GM18499 (cell line): Measurements from ENCODE around the gene ATF6B.

ENCODE experiments used
- ATAC-seq: cut with Tn5 transposase; IDR thresholded peaks from one replicate; pipeline ENCODE4 v1.9.1; 2021; ENCODE audit warnings: moderate number of reproducible peaks; ENCODE audit not compliant: insufficient read depth, unreplicated experiment

Gene ATF6B

DNA sequence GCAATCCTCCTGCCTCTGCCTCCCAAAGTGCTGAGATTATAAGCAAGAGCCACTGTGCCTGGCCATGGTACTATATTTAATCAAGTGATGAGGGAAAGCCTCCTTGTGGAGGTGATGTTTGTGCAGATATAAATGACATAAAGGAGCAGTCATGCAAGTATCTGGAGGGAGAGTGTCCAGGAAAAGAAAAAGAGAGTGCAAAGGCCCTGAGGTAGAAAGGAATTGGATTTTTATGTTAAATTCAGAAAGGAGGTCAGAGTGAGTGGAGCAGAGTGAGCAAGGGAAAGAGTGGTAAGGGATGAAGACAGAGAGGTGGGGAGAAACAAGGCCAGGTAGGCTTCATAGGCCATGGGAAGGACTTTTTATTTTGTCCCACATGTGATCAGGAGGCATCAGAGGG is 9.4 kb upstream of the ATF6B start:
- ATAC-seq, result no peak

GRCh38 chr6:32133786-32134185 is 5.7 kb upstream of the ATF6B start:
- ATAC-seq, result no peak

DNA sequence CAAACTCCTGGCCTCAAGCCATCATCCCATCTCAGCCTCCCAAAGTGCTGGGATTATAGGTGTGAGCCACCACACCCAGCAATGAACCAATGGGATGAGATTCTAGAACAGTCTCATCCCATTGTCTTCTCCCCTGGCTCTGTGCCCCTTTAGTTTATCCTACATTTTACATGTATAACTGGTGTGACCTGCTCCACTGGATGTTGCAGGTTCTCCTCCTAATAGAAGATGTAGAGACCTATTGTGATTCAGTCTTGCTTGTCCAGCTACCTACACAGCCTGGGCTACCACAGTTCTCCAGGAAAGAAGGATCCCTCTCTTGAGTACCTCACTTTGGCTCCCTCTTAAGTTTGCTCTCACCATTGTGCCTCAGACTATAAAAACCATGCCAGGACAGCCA is 4.1 kb upstream of the ATF6B start:
- ATAC-seq, result no peak

DNA sequence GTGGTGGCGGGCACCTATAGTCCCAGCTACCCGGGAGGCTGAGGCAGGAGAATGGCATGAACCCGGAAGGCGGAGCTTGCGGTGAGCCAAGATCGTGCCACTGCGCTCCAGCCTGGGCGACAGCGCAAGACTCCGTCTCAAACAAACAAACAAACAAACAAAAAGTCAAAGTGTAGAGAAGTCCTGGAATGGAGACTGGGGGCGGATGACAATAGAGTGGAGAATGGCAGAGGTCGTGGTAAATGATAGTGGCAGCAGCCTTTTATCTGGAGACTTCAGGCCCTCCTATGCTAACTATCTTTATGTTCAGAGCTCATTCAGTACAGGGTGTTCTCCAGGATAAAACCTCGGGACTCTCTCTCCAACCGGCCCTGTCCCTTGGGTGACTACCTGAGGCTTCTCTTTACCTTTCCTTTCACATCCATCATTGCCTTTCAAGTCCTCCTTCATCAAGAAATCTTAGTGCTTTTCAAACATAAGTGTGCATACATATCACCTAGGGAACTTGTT is 3.4 kb upstream of the ATF6B start:
- ATAC-seq, result no peak

DNA sequence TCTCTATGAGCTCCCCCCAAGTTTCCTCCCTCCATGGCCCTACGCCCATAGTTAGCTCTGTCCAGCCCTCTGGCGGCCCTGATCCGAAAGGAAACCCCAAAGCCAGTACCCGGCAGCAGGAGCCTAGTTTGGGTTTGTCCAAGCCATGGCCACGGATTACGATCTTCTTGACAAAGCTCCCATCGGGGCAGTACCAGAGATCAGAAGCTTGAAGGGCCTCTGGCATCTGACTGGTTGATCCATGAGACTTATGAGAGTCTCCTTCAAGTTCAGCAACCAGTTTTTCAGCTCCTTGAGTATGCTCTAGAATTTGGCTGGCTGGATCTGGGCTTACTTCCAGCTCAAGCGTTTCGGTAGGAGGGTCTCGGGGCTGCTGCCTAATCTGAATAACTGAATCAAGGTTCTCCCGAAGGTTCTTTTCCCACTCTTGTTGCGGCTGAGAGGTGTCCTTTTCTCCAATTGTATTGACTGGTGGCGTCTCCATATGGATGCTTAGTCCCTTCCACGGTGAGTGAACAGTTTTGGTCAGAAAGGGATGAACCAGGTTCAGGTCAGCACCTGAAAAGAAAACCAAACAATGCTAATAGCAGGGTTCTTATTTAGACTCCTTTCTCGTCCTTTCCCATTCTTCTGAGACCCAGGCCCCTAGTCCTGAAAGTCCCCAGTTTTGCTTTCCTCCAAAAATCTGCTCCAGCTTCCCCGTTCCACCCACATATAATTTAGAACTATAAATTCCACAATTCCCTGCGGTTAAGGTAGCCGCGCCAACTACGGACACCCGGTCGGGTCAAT is 1.4 kb upstream of the ATF6B start:
- no peak for ATAC-seq

DNA sequence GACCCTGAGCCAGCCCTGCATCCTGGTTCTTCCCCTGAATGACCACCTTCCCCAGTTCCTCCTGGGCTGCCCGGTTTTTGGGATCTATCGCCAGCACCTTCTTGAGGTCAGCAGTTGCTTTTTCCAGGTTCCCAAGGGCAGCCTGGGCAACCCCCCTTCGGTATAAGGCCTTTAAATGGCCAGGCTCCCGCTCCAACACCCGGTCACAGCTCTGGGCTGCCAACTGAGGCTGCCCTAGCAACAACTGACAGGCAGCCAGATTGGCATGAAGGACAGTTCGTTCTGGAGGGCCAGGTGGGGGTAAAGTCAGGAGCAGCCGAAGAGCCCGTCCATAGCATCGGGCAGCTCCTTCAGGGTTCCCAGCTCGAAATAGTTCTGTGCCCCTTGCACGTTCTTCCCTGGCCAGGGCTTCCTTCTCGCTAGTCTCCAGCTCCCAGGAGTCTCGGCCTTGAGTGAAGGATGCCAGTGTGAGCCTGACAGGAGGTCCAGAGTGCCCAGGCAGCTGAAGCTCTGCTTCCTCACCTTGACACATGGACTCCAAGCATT is 778 bp upstream of the ATF6B start:
- ATAC-seq, result no peak

- ATAC-seq, result no peak
These were observed 683 bp downstream of the ATF6B start for GRCh38 chr6:32127409-32127716.

DNA sequence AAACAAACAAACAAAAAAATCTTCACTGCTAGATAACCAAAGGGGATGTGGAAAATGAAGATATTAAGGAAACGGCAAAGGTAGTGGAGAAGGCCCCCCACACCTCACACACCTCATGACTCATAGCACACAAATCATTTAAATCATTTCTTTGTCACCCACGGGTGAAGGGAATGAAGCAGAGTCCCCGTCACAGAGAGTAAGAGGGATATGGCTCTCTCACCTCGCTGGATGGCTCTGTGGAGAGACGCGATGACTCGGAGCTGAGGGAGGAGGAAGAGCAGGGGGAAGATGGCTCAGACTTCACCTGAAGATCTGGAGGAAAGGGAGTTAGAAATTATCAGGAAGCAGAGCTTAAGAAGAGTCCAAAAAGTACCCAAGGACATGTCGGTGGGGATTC is 1.2 kb downstream of the ATF6B start:
- no peak for ATAC-seq

- no peak for ATAC-seq
These were observed 4.4 kb downstream of the ATF6B start for GRCh38 chr6:32123681-32124080.

DNA sequence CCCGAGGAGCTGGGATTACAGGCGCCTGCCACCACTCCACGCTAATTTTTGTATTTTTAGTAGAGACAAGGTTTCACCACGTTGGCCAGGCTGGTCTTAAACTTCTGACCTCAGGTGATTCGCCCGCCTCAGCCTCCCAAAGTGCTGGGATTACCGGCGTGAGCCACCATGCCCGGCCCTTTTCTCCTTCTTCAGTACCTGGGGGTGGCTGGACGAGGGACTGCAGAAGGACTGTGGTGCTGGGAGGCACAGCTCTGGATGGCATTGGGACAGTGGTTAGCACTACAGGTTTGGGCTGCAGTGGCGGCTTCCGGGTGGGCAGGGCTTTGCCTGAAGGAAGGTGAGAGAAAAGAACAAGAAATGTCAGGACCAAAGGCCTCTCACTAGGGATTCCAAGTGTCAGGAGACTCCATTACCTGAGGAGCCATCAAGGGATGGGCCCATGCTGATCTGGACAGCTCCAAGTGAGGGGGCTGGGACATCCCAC is 7.4 kb downstream of the ATF6B start:
- ATAC-seq, result no peak

DNA sequence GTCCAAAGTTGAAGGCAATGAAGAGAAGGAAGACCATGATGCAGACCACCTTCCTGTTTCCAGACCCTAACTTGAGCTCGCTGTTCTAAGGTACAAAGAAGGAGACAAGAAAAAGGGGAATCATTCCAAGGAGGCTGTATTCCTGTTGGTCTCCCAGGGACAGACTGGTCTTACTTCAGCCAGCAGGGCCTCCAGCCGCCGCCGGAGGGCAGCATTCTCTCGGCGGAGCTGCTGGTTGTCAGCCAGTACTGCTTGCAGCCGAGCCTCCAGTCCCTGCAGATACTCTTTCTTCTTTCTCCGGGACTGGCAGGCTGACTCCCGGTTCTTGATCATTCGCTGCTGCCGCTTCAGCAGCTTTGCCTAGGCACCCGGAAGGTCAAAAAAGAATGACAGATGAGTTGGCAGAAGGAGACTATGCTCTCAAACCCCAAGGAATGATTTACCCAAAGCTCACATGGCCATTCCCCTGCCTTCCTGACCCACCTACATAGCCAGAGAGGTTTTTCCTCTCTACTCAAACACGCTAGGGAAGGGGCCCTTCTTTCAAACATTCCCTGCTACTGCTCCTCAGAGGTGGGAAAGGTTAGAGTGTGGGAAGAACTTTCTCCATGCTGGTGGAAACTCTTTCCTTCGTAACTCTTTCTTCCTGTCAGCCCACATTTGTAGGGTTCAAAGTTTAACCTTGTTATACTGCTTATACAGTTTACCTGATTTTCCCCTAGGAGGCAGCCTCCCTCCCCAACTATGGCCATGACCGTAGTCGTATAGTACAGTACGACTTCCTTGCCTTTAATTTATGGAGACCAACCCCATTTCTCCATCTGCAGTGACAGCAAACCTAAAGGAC is 9.0 kb downstream of the ATF6B start:
- ATAC-seq, result no peak

DNA sequence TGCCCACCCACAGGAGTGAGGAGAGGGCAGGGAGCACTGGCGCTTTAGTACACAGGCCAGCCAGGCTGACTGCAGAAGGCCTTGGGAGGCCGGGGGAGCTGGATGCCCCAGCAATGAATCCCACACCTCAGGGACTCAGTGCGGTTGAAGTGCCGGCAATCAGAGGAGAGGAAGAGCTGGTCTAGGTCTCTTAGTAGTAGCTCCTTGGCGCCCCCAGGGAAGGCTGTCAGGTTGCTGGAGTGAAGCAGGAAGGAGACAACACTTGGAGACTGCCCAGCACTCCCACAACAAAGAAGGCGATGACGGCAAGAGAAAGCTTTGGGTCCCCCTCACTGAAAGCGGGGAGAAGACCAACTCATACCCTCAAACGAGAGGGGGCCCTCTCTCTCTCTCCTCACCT is 10.6 kb downstream of the ATF6B start:
- ATAC-seq, result no peak

- no peak for ATAC-seq
These were observed 11.4 kb downstream of the ATF6B start for GRCh38 chr6:32116674-32117073.

DNA sequence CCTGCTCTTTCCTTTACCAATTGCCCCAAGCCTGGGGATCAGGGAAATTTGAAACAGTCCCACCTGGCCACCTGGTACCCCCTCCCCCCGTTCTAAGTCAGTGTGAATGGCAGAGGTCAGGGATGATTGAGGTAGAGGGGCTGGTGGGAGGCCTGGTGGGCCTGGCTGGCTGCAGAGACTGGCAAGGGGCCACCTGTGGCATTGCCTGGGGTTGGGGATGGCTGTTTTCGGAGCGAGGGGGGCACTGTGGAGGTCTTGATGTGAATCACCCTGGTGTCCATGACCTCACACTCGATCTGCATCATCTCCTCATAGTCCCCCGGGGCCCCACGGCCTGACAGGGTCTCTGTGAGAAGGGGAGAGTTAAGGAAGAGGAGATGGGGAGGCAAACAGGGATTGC is 12.4 kb downstream of the ATF6B start:
- no peak for ATAC-seq

DNA sequence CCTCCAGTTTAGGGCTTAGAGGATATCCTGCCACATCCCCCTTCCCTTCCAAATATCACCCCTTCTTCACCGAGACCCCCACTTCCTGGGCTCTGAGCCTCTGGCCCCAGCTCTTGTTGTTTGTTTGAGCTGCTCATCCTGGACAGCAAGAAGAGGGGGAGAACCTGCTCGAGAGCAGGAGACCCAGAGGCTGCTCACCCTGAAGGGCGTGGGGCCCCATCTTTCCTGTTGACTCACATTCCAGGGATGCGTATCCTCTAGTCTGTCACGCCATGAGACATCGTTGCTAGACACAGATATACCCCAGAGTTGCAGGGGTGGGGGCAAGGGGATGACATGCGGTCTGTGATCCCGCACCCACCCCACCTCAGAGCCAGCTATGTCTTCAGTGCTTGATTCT is 13.2 kb downstream of the ATF6B start:
- ATAC-seq, result no peak

DNA sequence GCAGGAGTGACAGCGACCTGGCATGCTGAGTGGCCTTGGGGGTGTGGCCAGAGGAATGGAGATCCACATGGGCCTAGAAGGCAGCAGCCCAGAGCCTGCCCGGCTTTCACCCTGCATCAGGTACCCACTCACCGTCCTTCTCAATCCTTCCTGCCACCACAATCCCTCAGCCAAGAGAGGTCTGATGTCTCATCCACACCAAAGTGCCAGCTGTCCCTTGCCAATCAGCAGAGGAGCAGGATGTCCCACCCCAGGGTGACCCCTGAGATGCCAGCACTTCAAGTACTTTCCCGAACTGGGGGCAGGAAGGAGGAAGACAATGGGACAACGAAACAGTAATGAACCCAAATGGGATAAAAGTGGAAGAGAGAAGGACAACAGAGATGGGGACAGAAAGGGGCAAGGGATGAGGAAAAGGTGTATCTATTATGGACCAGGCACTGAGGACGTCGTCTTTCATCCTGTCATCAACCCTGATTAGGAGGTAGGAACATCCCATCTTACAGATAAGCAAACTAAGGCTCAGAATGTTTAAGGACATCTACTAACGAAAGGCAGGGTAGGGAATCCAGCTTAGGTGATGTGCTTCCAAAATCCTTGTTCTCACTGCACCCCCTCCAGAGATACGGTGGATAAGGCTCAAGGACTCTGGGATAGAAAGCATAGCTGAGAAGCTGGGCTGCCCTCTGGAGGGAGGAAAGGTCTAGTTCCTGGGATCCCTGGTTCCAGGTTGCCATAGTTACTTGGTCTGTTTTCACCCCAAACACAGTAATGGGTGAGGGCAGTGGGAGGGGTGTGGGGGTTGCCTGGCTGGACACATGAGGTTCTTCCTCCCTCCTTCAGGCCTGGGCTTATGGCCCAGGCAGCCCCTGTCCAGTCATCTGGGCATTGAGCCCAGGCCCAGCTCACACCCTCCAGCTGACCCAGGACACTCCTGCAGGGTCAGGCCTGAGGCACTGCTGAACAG is 14.4 kb downstream of the ATF6B start:
- ATAC-seq, result no peak

- ATAC-seq, result no peak
These were observed 15.5 kb downstream of the ATF6B start for GRCh38 chr6:32112431-32112980.

DNA sequence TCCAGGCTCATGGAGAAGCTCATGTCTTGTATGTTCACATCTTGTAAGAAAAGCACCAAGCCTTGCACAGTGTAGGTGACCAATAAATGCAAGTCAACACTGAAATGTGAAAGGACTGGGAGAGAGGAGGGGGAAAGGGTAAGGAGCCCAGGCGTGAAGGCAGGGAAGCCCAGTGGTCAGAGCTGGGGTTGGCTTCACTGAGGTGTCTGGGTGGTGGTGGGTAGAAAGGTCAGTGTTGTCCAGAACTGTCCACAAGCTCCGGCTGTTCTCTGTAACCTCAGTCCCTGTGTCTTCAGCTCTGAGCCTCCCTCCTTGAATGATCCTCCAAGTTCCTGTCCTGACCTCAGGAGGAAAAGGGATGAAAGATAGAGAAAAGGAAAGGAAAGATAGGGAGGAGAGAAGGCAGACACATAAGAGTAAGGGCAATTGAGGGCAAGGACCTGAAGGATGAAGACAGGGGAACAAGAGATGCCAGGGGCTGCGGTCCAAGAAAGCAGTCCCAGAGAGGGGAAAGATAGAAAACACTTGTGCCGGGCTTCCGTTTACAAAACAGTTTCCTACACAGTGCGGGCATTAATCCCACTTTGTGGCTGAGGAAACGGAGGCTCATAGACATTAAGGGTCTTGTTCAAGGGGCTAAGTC is 16.5 kb downstream of the ATF6B start:
- ATAC-seq, result no peak

DNA sequence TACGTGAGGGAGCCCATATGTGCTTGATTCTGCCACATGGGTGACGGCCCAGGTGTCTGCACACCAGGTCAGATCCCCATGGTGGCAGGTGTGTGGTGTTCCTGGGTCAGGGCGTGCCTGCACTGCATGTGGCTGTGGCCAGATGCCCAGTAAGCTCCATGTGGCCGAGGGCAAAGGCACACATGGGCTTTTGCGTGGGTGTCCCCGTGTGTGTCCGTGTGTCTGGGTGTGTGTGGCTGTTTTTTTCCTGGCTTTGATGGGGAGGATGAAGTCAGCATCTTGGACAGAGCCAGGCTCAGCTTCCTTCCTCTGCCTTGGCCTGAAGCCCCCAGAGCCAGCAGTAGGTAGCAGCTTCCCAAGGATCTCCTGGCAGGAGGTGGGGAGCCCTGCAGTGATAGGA is 17.4 kb downstream of the ATF6B start:
- no peak for ATAC-seq
